Esophagus muscularis mucosa (tissue), 4 donors: ENCODE data around the gene TSSK3. TPM values are rescaled to one million over a fixed set of nuclear protein-coding genes. Genes with fewer than 3 reads are reported as not detected.

Source experiments
- DNase-seq: peaks from one replicate; pipeline ENCODE4 v3.0.0-alpha.2; 2017; ENCODE audit errors: extremely low spot score
- H3K27ac ChIP-seq, 4 donors: fragments of 200-600 bp; sonication (generic); replicated peaks in 1 of 4; 1 replicate in 3 of 4; 2 replicates in 1 of 4; pipeline ENCODE4 v1.5.1; 2016 to 2019; ENCODE audit warnings: mild to moderate bottlenecking in 1 of 4
- H3K27me3 ChIP-seq, 4 donors: fragments of 200-600 bp; sonication (generic); one replicate each; pipeline versions ENCODE4 v1.5.1 to v1.6.0; 2016 to 2019
- H3K36me3 ChIP-seq, 4 donors: fragments of 200-600 bp; sonication (generic); one replicate each; pipeline ENCODE4 v1.5.1; 2016 to 2019
- H3K4me1 ChIP-seq, 4 donors: fragments of 200-600 bp; sonication (generic); one replicate each; pipeline ENCODE4 v1.5.1; 2016 to 2019
- H3K4me3 ChIP-seq, 4 donors: fragments of 200-600 bp; sonication (generic); 1 replicate in 2 of 4; 2 replicates in 2 of 4; pipeline ENCODE4 v1.5.1; 2016 to 2019; ENCODE audit warnings: mild to moderate bottlenecking in 4 of 4, moderate library complexity in 1 of 4
- H3K9me3 ChIP-seq, 4 donors: fragments of 200-600 bp; sonication (generic); 1 replicate in 3 of 4; 2 replicates in 1 of 4; pipeline ENCODE4 v1.5.1; 2016 to 2019
- CTCF ChIP-seq, 3 experiments: fragments of 200-600 bp in 2 of 3; fragments of 450-650 bp in 1 of 3; sonication (generic) in 2 of 3; IDR thresholded peaks; one replicate each; pipeline ENCODE4 v1.5.1; 2017 to 2019; ENCODE audit warnings: antibody characterized with exemption in 3 of 3, mild to moderate bottlenecking in 2 of 3, moderate library complexity in 1 of 3
- EP300 ChIP-seq: sonication (generic); formaldehyde crosslinking; IDR thresholded peaks from one replicate; pipeline ENCODE4 v1.6.1; 2017; ENCODE audit warnings: antibody characterized with exemption
- POLR2A ChIP-seq: fragments of 450-650 bp; IDR thresholded peaks from one replicate; pipeline ENCODE4 v1.6.1; 2017; ENCODE audit warnings: antibody characterized with exemption, moderate library complexity, mild to moderate bottlenecking, low read depth
- POLR2AphosphoS5 ChIP-seq, 2 donors: sonication (generic); formaldehyde crosslinking; IDR thresholded peaks; one replicate each; pipeline ENCODE4 v1.6.1; 2017; ENCODE audit warnings: antibody characterized with exemption in 2 of 2
- WGBS: methylation state at CpG from one replicate; pipeline ENCODE4 v1.1.5; 2018; 5-methylcytosine and 5-hydroxymethylcytosine counted together
- intact Hi-C: fragments of 100-400 bp; cut with DNase I; formaldehyde crosslinking; loops from one replicate; pipeline ENCODE4 v1.15.1; 2023
- total RNA-seq, 4 donors: library from RNA; depleted of rRNA; stranded (reverse); fragments of >200 nt; gene quantifications; one replicate each; pipeline versions ENCODE4 v1.1.0 to v1.2.1, GENCODE V29; 2016

Gene TSSK3
- total RNA-seq, result 1 to 10 TPM in 1 of 4 donors, under 1 TPM in 1, not detected in 2; 0.86 to 3.7 TPM

GRCh38 chr1:32362474-32363313, at the start of gene TSSK3, which contains the start of gene FAM229A:
TSSK3 (plus strand) TSS chr1:32362539; CDS start chr1:32362702, 163 bp downstream.
FAM229A (minus strand) TSS chr1:32362485; CDS start chr1:32362091, 394 bp downstream.
- intact Hi-C loops, result no loop called here
- H3K4me3 ChIP-seq, result peak within 1 kb of the TSS; percentile 50 to 60 (median 54)
- H3K9me3 ChIP-seq, result no peaks in the 10 kb centered on the region
- DNase-seq, result no peak
- TF ChIP-seq POLR2AphosphoS5 (IDR thresholded peaks at IDR 0.05), result no peak
- TF ChIP-seq EP300, result no peak
- TF ChIP-seq POLR2A, result no peak
- TF ChIP-seq CTCF (IDR thresholded peaks at IDR 0.05), result no peak
- peaks cover 13 to 21% (median 19%) of the 10 kb centered on the region in 4 donors for H3K4me1 ChIP-seq
- H3K27ac ChIP-seq, result peak within 1 kb of the TSS in 2 of 4 donors; percentile 44 to 64
- no peaks in the 10 kb centered on the region for H3K27me3 ChIP-seq
- WGBS, result 68% methylated on average over 17 of the region's 17 CpGs
- peaks cover 23 to 46% (median 40%) of the 10 kb centered on the region in 4 donors for H3K36me3 ChIP-seq

- Histone ChIP-seq H3K27ac (no peak overlapping the region), H3K27me3 (no peaks in the 10 kb centered on the region), H3K36me3 (peaks cover 17 to 54% (median 40%) of the 10 kb centered on the region in 4 donors), H3K9me3 (no peaks in the 10 kb centered on the region), H3K4me3 (no peak overlapping the region), H3K4me1 (peaks cover 0 to 5% (median 4%) of the 10 kb centered on the region in 4 donors)
- DNase-seq, result no peak
- intact Hi-C loops, result no loop called here
- TF ChIP-seq POLR2A (no peak), CTCF (IDR thresholded peaks at IDR 0.05) (no peak), EP300 (no peak), POLR2AphosphoS5 (IDR thresholded peaks at IDR 0.05) (no peak)
- WGBS, result 81% methylated on average over 3 of the region's 3 CpGs
Observed at GRCh38 chr1:32316903-32317277, 45.4 kb upstream of the TSSK3 start.

GRCh38 chr1:32318127-32318869, 44.0 kb upstream of the TSSK3 start:
- peaks cover 17 to 60% (median 49%) of the 10 kb centered on the region in 4 donors for H3K36me3 ChIP-seq

GRCh38 chr1:32321712-32322291, 40.5 kb upstream of the TSSK3 start:
- no peak overlapping the region for H3K4me3 ChIP-seq
- WGBS, result 58% methylated on average over 5 of the region's 5 CpGs
- no peak for DNase-seq
- intact Hi-C loops, result no loop called here
- H3K36me3 ChIP-seq, result peaks cover 16 to 88% (median 72%) of the 10 kb centered on the region in 4 donors
- H3K4me1 ChIP-seq, result peaks cover 0 to 5% (median 2%) of the 10 kb centered on the region in 4 donors
- TF ChIP-seq EP300, result no peak
- no peak for TF ChIP-seq POLR2AphosphoS5 (IDR thresholded peaks at IDR 0.05)
- no peak for TF ChIP-seq CTCF (IDR thresholded peaks at IDR 0.05)
- no peak for TF ChIP-seq POLR2A
- H3K27me3 ChIP-seq, result no peaks in the 10 kb centered on the region
- H3K27ac ChIP-seq, result no peak overlapping the region
- H3K9me3 ChIP-seq, result no peaks in the 10 kb centered on the region

More at GRCh38 chr1:32318127-32318869, 44.0 kb upstream of the TSSK3 start:
- 95% methylated on average over 10 of the region's 10 CpGs for WGBS
- Histone ChIP-seq H3K27ac (no peak overlapping the region), H3K9me3 (no peaks in the 10 kb centered on the region), H3K4me1 (peaks cover 0 to 5% (median 2%) of the 10 kb centered on the region in 4 donors), H3K4me3 (no peak overlapping the region), H3K27me3 (no peaks in the 10 kb centered on the region)
- no peak for DNase-seq
- TF ChIP-seq CTCF (IDR thresholded peaks at IDR 0.05) (no peak), POLR2AphosphoS5 (IDR thresholded peaks at IDR 0.05) (no peak), POLR2A (no peak), EP300 (no peak)
- intact Hi-C loops, result no loop called here
